Measurements from ENCODE around the gene DIAPH2. TPM values are rescaled to one million over a fixed set of nuclear protein-coding genes. Genes with fewer than 3 reads are reported as not detected.

Gene DIAPH2
- total RNA-seq, 1 donor from 2014 or later: 34.2 TPM

DNA sequence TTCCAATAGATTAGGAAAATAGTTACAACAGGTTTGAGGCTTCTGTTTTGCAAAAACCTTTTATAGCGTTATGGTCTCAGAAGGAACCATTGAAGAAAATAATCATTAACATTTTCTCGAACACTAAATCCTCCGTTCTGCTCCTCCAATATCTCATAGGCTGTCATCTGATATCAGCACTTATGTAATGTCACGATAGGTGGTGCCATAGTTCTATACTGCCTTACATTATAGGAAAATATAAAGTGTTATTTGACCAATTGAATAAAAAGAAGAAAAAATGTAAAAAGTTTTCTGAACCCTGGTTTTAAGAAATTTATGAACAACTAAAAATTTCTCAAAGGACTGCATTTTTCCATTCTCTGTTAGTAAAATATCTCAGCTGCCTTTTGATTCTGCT is 490.5 kb downstream of the DIAPH2 start:
- intact Hi-C loops (cut with DNase I): no loop called here
- Histone ChIP-seq H3K36me3 (no peaks in the 10 kb centered on the region), H3K27me3 (ENCODE audit: low read depth) (no peaks in the 10 kb centered on the region), H3K4me3 (no peak overlapping the region), H3K9me3 (no peaks in the 10 kb centered on the region), H3K27ac (no peak overlapping the region), H3K4me1 (no peaks in the 10 kb centered on the region)
- DNase-seq (no peak), ATAC-seq (no peak)
- TF ChIP-seq, protein P1, sequence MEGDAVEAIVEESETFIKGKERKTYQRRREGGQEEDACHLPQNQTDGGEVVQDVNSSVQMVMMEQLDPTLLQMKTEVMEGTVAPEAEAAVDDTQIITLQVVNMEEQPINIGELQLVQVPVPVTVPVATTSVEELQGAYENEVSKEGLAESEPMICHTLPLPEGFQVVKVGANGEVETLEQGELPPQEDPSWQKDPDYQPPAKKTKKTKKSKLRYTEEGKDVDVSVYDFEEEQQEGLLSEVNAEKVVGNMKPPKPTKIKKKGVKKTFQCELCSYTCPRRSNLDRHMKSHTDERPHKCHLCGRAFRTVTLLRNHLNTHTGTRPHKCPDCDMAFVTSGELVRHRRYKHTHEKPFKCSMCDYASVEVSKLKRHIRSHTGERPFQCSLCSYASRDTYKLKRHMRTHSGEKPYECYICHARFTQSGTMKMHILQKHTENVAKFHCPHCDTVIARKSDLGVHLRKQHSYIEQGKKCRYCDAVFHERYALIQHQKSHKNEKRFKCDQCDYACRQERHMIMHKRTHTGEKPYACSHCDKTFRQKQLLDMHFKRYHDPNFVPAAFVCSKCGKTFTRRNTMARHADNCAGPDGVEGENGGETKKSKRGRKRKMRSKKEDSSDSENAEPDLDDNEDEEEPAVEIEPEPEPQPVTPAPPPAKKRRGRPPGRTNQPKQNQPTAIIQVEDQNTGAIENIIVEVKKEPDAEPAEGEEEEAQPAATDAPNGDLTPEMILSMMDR (IDR thresholded peaks at IDR 0.05): no peak

- DNase-seq: no peak
- Histone ChIP-seq H3K4me1 (no peaks in the 10 kb centered on the region), H3K36me3 (no peaks in the 10 kb centered on the region), H3K27ac (no peak overlapping the region), H3K4me3 (no peak overlapping the region), H3K27me3 (ENCODE audit: low read depth) (no peaks in the 10 kb centered on the region), H3K9me3 (no peaks in the 10 kb centered on the region)
- TF ChIP-seq, protein P1 (IDR thresholded peaks at IDR 0.05): no peak
- peak; percentile 81 to 92 for ATAC-seq
- intact Hi-C loops (cut with DNase I): no loop called here
Observed at GRCh38 chrX:97189668-97190067, 505.0 kb downstream of the DIAPH2 start.

- Histone ChIP-seq H3K4me3 (no peak overlapping the region), H3K27ac (no peak overlapping the region), H3K27me3 (ENCODE audit: low read depth) (no peaks in the 10 kb centered on the region), H3K36me3 (no peaks in the 10 kb centered on the region), H3K4me1 (no peaks in the 10 kb centered on the region), H3K9me3 (no peaks in the 10 kb centered on the region)
- TF ChIP-seq, protein P1 (IDR thresholded peaks at IDR 0.05): no peak
- DNase-seq: no peak
- ATAC-seq: no peak
- intact Hi-C loops (cut with DNase I): no loop called here
Observed at GRCh38 chrX:97199501-97199900, 514.9 kb downstream of the DIAPH2 start.

- Histone ChIP-seq H3K27ac (no peak overlapping the region), H3K4me1 (no peaks in the 10 kb centered on the region), H3K36me3 (no peaks in the 10 kb centered on the region), H3K9me3 (no peaks in the 10 kb centered on the region), H3K4me3 (no peak overlapping the region), H3K27me3 (ENCODE audit: low read depth) (no peaks in the 10 kb centered on the region)
- ATAC-seq (no peak), DNase-seq (no peak)
- intact Hi-C loops (cut with DNase I): no loop called here
- TF ChIP-seq, protein P1 (IDR thresholded peaks at IDR 0.05): no peak
Observed at GRCh38 chrX:97200454-97200853, 515.8 kb downstream of the DIAPH2 start.

- TF ChIP-seq, protein P1 (IDR thresholded peaks at IDR 0.05): no peak
- no peak overlapping the region for H3K27ac ChIP-seq
- no peak for ATAC-seq
Observed at GRCh38 chrX:97210501-97210900, 525.9 kb downstream of the DIAPH2 start.

GRCh38 chrX:97211070-97211469 is 526.4 kb downstream of the DIAPH2 start:
- H3K9me3 ChIP-seq: no peaks in the 10 kb centered on the region

More at GRCh38 chrX:97210501-97210900, 525.9 kb downstream of the DIAPH2 start:
- intact Hi-C loops (cut with DNase I): no loop called here
- Histone ChIP-seq H3K4me3 (no peak overlapping the region), H3K27me3 (ENCODE audit: low read depth) (no peaks in the 10 kb centered on the region), H3K36me3 (no peaks in the 10 kb centered on the region), H3K9me3 (no peaks in the 10 kb centered on the region), H3K4me1 (no peaks in the 10 kb centered on the region)
- no peak for DNase-seq

More at GRCh38 chrX:97211070-97211469, 526.4 kb downstream of the DIAPH2 start:
- intact Hi-C loops (cut with DNase I): no loop called here
- H3K27ac ChIP-seq: no peak overlapping the region
- ATAC-seq: no peak
- TF ChIP-seq, protein P1 (IDR thresholded peaks at IDR 0.05): no peak
- no peak overlapping the region for H3K4me3 ChIP-seq
- no peaks in the 10 kb centered on the region for H3K4me1 ChIP-seq
- no peaks in the 10 kb centered on the region for H3K36me3 ChIP-seq
- no peaks in the 10 kb centered on the region for H3K27me3 ChIP-seq (ENCODE audit: low read depth)
- DNase-seq: no peak

Measured in lower lobe of right lung (tissue), 2 donors.